Activated naive CD8-positive, alpha-beta T cell treated with anti-CD3 and anti-CD28 coated beads for 36 hours (primary cell): ENCODE results near the gene MORN1. TPM values are rescaled to one million over a fixed set of nuclear protein-coding genes. Genes with fewer than 3 reads are reported as not detected.

ENCODE experiments used
- DNase-seq: peaks from one replicate; pipeline ENCODE4 v3.0.0; 2021
- H3K27ac Mint-ChIP-seq: one replicate; pipeline ENCODE4 v1.8.0; 2022; ENCODE audit warnings: mild to moderate bottlenecking, moderate library complexity, mixed read lengths
- H3K27me3 Mint-ChIP-seq: one replicate; pipeline ENCODE4 v1.8.0; 2022; ENCODE audit warnings: mild to moderate bottlenecking, mixed read lengths
- H3K36me3 Mint-ChIP-seq: one replicate; pipeline ENCODE4 v1.8.0; 2021; ENCODE audit warnings: mild to moderate bottlenecking, mixed read lengths
- H3K4me1 Mint-ChIP-seq: one replicate; pipeline ENCODE4 v1.8.0; 2021; ENCODE audit warnings: mixed read lengths
- H3K4me3 Mint-ChIP-seq: one replicate; pipeline ENCODE4 v1.8.0; 2022; ENCODE audit warnings: mild to moderate bottlenecking, moderate library complexity, mixed read lengths
- H3K9me3 Mint-ChIP-seq: one replicate; pipeline ENCODE4 v1.8.0; 2022; ENCODE audit warnings: mixed read lengths
- total RNA-seq, 2 experiments: library from RNA; stranded (reverse); gene quantifications; one replicate each; pipeline ENCODE4 v1.2.3, GENCODE V29; 2021

Gene MORN1
- total RNA-seq, 2 experiments from 2014 or later: 6.8 to 7.8 TPM

DNA sequence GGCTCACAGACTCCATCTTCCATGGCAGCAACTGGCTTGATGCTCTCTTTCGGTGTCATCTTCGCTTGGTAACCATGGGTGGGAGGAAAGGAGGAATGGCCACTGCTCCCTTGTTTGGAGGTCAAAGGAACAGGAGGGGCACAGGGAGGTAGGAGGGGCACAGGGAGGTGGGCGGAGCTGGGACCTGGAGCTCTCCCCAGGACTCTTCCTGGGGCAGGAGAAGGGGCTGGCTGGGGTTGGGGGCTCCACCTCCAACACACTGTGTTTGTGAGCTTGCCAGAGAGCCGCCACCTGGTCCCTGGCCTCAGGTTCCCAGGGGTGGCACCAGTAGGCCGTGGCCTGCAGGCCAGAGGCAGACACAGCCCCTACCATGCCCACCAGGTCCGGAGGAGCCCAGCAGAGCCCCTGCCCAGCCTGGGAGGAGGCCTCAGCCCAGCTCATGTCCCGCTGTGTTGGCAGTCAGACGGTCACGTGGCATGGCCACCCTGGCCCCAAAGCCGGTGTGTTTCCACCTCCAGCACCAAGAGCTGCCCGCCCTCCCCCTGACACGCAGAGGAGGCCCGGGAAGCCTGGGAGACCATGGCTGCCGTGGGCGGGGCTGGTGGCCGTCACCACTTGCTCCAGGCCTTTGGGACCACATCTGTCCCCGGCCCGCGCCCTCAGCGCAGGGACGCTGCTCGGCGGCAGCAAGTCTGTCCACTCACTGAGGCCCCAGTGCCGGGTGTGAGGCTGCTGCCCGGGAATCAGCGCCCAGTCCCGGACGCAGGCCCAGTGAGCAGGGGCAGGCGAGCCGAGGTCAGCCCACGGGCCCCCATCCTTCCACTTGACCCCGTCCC is 73.9 kb downstream of the MORN1 start:
- H3K9me3 Mint-ChIP-seq: no peaks in the 10 kb centered on the region
- no peaks in the 10 kb centered on the region for H3K27me3 Mint-ChIP-seq
- peak overlapping the region; percentile 40 for H3K4me3 Mint-ChIP-seq
- H3K36me3 Mint-ChIP-seq: no peaks in the 10 kb centered on the region
- peaks cover 6% of the 10 kb centered on the region for H3K4me1 Mint-ChIP-seq
- no peak for DNase-seq
- H3K27ac Mint-ChIP-seq: no peak overlapping the region

GRCh38 chr1:2316451-2316961 is 74.8 kb downstream of the MORN1 start:
- no peak for DNase-seq
- H3K27me3 Mint-ChIP-seq: no peaks in the 10 kb centered on the region
- peaks cover 6% of the 10 kb centered on the region for H3K4me1 Mint-ChIP-seq
- H3K9me3 Mint-ChIP-seq: no peaks in the 10 kb centered on the region
- H3K4me3 Mint-ChIP-seq: no peak overlapping the region
- H3K36me3 Mint-ChIP-seq: no peaks in the 10 kb centered on the region
- no peak overlapping the region for H3K27ac Mint-ChIP-seq

DNA sequence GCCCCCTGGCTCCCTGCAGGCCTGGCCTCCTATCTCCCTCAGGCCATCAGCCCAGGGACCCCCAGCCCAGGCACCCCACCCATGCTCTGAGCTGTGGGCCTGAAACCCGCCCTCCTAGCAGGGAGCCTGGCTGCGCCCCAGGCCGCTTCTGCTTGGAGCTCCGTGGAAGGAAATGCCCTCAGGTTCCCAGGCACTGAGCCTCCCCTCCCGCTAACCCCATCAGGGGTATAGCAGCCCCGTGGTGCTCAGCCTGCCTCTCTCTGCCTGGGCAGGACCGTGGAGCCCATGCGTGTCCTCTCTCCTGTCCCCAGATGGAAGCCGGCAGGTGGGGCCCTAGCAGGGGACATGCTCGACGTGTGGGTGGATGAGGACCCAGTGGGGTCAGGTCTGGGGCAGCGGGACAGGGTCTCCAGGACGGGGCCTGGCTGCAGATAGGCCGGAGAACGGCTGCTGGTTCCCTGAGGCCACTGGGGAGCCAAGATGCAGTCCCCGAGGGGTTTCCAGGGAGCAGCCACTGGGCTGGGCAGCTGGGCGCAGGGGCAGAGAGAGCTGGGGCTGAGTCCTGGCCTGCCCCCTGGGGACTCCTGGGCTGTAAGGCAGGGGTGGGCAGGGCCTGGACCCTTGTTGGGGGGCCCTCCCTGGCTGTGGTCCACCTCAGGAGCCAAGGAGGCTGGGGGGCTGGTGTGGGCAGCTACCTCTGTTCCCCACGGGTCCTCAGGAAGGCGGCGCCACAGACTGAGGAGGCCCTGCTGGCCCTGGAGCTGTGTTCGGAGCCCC is 75.5 kb downstream of the MORN1 start:
- Mint-ChIP-seq H3K4me3 (peak overlapping the region; percentile 53), H3K27ac (peak overlapping the region; percentile 63), H3K27me3 (no peaks in the 10 kb centered on the region), H3K4me1 (peaks cover 8% of the 10 kb centered on the region), H3K36me3 (no peaks in the 10 kb centered on the region), H3K9me3 (no peaks in the 10 kb centered on the region)
- DNase-seq: no peak

- H3K4me1 Mint-ChIP-seq: peaks cover 8% of the 10 kb centered on the region
- H3K9me3 Mint-ChIP-seq: no peaks in the 10 kb centered on the region
- no peaks in the 10 kb centered on the region for H3K36me3 Mint-ChIP-seq
- H3K4me3 Mint-ChIP-seq: peak overlapping the region; percentile 53
- peak overlapping the region; percentile 63 for H3K27ac Mint-ChIP-seq
- no peaks in the 10 kb centered on the region for H3K27me3 Mint-ChIP-seq
- peak; percentile 60 for DNase-seq
Observed at GRCh38 chr1:2314803-2315673, 76.3 kb downstream of the MORN1 start.

DNA sequence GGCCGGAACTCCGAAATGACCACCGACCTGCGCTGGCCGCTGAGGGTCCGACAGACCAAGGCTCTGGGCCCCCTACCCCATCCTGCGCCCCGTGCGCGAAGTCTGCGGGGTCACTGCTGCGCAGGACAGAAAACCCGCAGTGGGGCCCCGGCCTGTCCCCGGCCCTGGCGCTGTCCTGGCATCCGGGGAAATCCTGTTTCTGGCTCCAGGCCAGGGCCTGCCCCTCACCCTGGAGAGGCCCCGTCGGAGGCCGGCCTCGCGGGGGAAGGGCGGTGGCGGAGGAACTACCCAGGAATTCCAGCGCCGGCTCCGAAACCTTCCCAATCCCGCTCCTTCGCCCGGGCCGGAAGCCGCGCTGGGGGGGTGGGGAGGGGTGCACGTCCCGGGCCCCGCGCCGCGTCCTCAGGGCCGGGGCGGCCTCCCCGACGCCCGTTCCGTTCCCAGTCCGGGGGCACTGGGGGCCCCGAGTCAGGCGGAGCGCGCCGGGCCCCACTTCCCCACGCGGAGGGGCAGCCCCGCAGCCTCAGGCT is 77.0 kb downstream of the MORN1 start:
- DNase-seq: no peak
- peaks cover 8% of the 10 kb centered on the region for H3K4me1 Mint-ChIP-seq
- no peak overlapping the region for H3K4me3 Mint-ChIP-seq
- no peaks in the 10 kb centered on the region for H3K27me3 Mint-ChIP-seq
- H3K9me3 Mint-ChIP-seq: no peaks in the 10 kb centered on the region
- H3K27ac Mint-ChIP-seq: no peak overlapping the region
- H3K36me3 Mint-ChIP-seq: no peaks in the 10 kb centered on the region

DNA sequence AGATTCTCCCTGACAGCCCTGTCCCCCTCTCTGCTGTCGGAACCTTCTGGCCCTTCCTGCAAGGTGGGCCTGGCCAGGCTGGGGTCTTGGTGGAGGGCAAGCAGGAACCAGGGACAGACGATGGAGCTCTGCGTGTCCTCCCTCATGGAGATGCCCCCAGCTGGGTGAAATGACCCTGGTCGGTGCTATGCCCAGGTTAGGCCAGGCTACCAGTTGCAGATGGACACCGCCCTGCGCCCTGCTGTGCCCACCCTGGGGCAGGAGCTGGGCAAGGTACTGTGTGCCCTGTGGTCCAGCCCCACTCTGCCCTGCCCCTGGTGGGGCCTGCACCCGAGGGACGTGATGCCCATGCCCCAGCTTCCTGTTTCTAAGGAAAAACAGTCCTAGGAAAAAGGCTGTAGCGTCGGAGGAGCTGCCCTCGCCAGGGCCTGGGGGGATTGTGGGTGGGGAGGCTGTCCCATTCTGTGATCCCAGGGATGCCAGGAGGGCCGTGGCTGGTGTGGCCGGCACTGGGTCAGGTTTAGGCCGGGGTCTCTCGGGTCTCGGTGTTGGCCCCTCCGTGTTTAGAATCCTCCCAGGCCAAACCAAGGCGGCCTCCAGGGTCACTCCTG is 77.6 kb downstream of the MORN1 start:
- no peaks in the 10 kb centered on the region for H3K36me3 Mint-ChIP-seq
- no peak for DNase-seq
- peaks cover 8% of the 10 kb centered on the region for H3K4me1 Mint-ChIP-seq
- no peaks in the 10 kb centered on the region for H3K9me3 Mint-ChIP-seq
- H3K27me3 Mint-ChIP-seq: no peaks in the 10 kb centered on the region
- no peak overlapping the region for H3K4me3 Mint-ChIP-seq
- no peak overlapping the region for H3K27ac Mint-ChIP-seq

- Mint-ChIP-seq H3K9me3 (no peaks in the 10 kb centered on the region), H3K4me1 (peaks cover 6% of the 10 kb centered on the region), H3K27ac (no peak overlapping the region), H3K36me3 (peaks cover 3% of the 10 kb centered on the region), H3K27me3 (no peaks in the 10 kb centered on the region), H3K4me3 (no peak overlapping the region)
- no peak for DNase-seq
Observed at GRCh38 chr1:2312515-2313301, 78.6 kb downstream of the MORN1 start.

DNA sequence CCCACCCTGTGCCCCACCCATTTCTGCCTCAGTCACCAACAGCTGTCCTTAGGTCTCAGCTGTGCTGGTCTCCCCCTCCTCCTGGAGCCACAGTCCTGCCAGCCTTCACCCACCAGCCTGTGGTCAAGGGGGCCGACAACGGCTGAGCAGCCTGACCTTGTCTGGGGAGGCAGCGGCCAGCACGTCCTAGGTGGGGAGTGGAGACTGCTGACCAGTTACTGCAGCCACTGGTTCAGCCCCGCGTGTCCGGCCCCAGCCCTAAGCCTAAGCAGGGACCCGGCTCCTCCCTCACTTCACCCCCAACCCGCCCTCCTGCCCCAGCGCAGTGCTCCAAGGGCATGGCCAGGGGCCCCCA is 79.2 kb downstream of the MORN1 start:
- no peak overlapping the region for H3K27ac Mint-ChIP-seq

DNA sequence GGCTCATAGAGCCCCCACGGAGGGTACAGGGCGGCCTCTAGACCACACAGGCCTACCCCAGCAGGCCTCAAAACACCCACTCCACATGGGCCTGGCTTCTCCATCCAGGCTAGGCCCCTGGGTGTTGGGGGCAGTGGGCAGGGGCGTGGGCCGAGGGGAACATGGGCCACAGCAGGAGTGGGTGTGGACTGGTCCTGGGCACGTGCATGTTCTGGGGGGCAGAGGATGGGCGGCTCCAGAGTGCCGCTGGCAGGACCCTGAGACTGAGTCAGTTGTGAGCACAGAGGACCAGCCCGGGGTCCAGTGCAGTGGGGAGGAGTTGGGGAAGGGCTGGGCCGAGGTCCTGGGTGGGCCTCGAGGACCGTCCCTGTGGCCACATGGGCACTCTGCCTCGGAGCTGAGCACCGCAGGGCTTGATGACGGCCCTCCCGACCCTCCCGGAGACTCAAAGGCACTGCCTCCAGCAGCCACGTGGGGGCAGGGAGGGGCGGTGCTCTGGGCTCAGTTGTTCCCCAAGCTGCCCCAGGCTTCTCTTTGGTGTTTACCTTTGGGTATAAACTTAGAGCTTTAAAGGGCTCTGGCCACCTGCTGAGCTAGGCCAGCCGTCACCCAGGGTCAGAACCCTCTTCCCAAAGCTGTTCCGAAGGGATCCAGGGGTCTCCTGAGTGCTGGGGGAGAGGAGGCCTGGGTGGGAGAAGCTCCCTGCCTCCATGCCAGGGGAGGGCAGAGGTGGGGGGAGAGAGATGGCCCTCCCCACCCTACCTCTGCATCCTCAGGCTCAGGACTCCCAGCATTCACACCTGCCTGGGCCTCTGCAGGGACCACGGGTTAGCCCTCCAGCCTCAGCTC is 79.9 kb downstream of the MORN1 start:
- Mint-ChIP-seq H3K4me3 (no peak overlapping the region), H3K27me3 (no peaks in the 10 kb centered on the region), H3K27ac (peak overlapping the region; percentile 72), H3K36me3 (peaks cover 5% of the 10 kb centered on the region), H3K4me1 (peaks cover 3% of the 10 kb centered on the region), H3K9me3 (no peaks in the 10 kb centered on the region)
- DNase-seq: peak; percentile 63

More for the DNA sequence above, 79.2 kb downstream of the MORN1 start:
- no peak for DNase-seq
- Mint-ChIP-seq H3K4me3 (no peak overlapping the region), H3K36me3 (peaks cover 5% of the 10 kb centered on the region), H3K27me3 (no peaks in the 10 kb centered on the region), H3K9me3 (no peaks in the 10 kb centered on the region), H3K4me1 (peaks cover 5% of the 10 kb centered on the region)

- no peak overlapping the region for H3K4me3 Mint-ChIP-seq
- H3K36me3 Mint-ChIP-seq: peaks cover 9% of the 10 kb centered on the region
- peak overlapping the region; percentile 72 for H3K27ac Mint-ChIP-seq
- no peaks in the 10 kb centered on the region for H3K9me3 Mint-ChIP-seq
- DNase-seq: no peak
- H3K4me1 Mint-ChIP-seq: peaks cover 2% of the 10 kb centered on the region
- H3K27me3 Mint-ChIP-seq: no peaks in the 10 kb centered on the region
Observed at GRCh38 chr1:2310332-2311183, 80.8 kb downstream of the MORN1 start.

GRCh38 chr1:2308844-2309243 is 82.5 kb downstream of the MORN1 start:
- peaks cover 2% of the 10 kb centered on the region for H3K4me1 Mint-ChIP-seq
- DNase-seq: no peak
- no peaks in the 10 kb centered on the region for H3K27me3 Mint-ChIP-seq
- no peak overlapping the region for H3K4me3 Mint-ChIP-seq
- H3K27ac Mint-ChIP-seq: peak overlapping the region; percentile 58
- no peaks in the 10 kb centered on the region for H3K9me3 Mint-ChIP-seq
- peaks cover 11% of the 10 kb centered on the region for H3K36me3 Mint-ChIP-seq

- Mint-ChIP-seq H3K4me1 (peaks cover 2% of the 10 kb centered on the region), H3K36me3 (peaks cover 11% of the 10 kb centered on the region), H3K4me3 (no peak overlapping the region), H3K27me3 (no peaks in the 10 kb centered on the region), H3K27ac (no peak overlapping the region), H3K9me3 (no peaks in the 10 kb centered on the region)
- DNase-seq: no peak
Observed at GRCh38 chr1:2307972-2308371, 83.4 kb downstream of the MORN1 start.
